ENCODE measurements around the gene RYR2.

DNA sequence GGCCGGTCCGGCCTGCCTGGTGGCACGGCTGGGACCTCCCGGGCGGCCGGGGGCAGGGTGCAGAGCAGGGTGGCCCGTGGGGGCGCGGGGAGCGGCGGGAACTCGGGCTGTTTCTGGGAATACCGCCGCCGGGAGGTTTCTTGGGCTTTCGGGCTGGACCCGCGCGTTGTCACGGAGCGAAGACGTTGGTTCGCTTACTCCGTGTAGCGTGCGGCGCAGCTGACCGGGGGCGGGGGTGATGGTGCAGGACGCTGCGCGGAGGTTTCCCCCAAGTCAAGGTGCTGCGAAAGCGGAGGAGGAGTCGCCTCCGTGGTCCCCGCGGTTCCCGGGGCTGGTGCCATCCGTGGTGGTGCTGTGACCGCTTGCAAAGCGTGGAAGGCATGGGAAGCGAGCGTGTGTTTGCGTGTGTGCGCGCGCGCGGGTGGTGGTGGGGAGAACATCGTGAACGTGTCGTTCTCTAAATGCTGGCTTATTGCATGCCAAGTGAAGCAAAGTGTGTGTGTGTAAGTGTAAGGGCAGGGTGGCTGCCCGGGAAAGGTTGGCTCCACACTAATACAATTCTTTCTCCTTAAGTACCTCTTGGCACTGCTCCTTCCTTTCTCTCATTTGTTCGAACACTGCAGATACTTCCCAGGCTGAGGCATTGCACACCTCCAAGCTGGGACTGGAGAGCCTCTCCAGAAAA, 1.1 kb downstream of the RYR2 start:
- TF ChIP-seq, protein P1, sequence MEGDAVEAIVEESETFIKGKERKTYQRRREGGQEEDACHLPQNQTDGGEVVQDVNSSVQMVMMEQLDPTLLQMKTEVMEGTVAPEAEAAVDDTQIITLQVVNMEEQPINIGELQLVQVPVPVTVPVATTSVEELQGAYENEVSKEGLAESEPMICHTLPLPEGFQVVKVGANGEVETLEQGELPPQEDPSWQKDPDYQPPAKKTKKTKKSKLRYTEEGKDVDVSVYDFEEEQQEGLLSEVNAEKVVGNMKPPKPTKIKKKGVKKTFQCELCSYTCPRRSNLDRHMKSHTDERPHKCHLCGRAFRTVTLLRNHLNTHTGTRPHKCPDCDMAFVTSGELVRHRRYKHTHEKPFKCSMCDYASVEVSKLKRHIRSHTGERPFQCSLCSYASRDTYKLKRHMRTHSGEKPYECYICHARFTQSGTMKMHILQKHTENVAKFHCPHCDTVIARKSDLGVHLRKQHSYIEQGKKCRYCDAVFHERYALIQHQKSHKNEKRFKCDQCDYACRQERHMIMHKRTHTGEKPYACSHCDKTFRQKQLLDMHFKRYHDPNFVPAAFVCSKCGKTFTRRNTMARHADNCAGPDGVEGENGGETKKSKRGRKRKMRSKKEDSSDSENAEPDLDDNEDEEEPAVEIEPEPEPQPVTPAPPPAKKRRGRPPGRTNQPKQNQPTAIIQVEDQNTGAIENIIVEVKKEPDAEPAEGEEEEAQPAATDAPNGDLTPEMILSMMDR (IDR thresholded peaks at IDR 0.05), result no peak
- TF ChIP-seq POLR2A (IDR thresholded peaks at IDR 0.05), result no peak
